Adrenal gland (tissue), 12 donors: Measurements from ENCODE around the gene TMEM179. TPM values are rescaled to one million over a fixed set of nuclear protein-coding genes. Genes with fewer than 3 reads are reported as not detected.

ENCODE experiments used
- DNase-seq, 7 donors: peaks; one replicate each; pipeline ENCODE4 v3.0.0-alpha.2; 2019 to 2020
- H3K27ac ChIP-seq, 5 donors: fragments of 200-600 bp; sonication (generic) in 4 of 5; 1 replicate in 3 of 5; 2 replicates in 2 of 5; pipeline versions ENCODE4 v1.5.1 to v1.8.0; 2016 to 2020; ENCODE audit warnings: mild to moderate bottlenecking in 1 of 5
- H3K27me3 ChIP-seq: fragments of 200-600 bp; 2 replicates; pipeline ENCODE4 v1.8.0; 2021
- H3K36me3 ChIP-seq, 2 donors: fragments of 200-600 bp; replicated peaks in 1 of 2; 1 replicate in 1 of 2; 2 replicates in 1 of 2; pipeline versions ENCODE4 v1.5.1 to v1.8.0; 2018 to 2022
- H3K4me1 ChIP-seq, 2 donors: fragments of 200-600 bp; replicated peaks in 1 of 2; 1 replicate in 1 of 2; 2 replicates in 1 of 2; pipeline versions ENCODE4 v1.5.1 to v1.8.0; 2018 to 2021
- H3K4me3 ChIP-seq, 4 donors: fragments of 200-600 bp; sonication (generic) in 3 of 4; one replicate each; pipeline ENCODE4 v1.5.1; 2016 to 2018
- H3K9me3 ChIP-seq, 3 donors: fragments of 200-600 bp; sonication (generic) in 1 of 3; replicated peaks in 1 of 3; 1 replicate in 2 of 3; 2 replicates in 1 of 3; pipeline versions ENCODE4 v1.5.1 to v1.8.0; 2016 to 2021
- CTCF ChIP-seq, 6 experiments: fragments of 450-650 bp in 4 of 6; fragments of 200-600 bp in 2 of 6; sonication (generic) in 1 of 6; IDR thresholded peaks; 1 replicate in 5 of 6; 2 replicates in 1 of 6; pipeline versions ENCODE4 v1.5.1 to v1.8.0; 2016 to 2021; ENCODE audit warnings: antibody characterized with exemption in 6 of 6, mild to moderate bottlenecking in 2 of 6, moderate library complexity in 1 of 6
- POLR2A ChIP-seq, 2 donors: fragments of 450-650 bp; IDR thresholded peaks; one replicate each; pipeline ENCODE4 v1.6.1; 2017; ENCODE audit warnings: antibody characterized with exemption in 2 of 2, mild to moderate bottlenecking in 2 of 2, moderate library complexity in 1 of 2
- WGBS, 4 donors: extraction: QIAGEN DNeasy Blood & Tissue Kit in 2 of 4; methylation state at CpG; one replicate each; pipeline versions ENCODE4 v1.1.5 to v1.1.7; 2013 to 2017; 5-methylcytosine and 5-hydroxymethylcytosine counted together
- intact Hi-C, 2 donors: fragments of 100-400 bp; cut with DNase I; formaldehyde crosslinking; loops; one replicate each; pipeline versions ENCODE4 v1.14.1 to v1.15.0; 2022 to 2023
- polyA plus RNA-seq, 3 donors: library from polyadenylated mRNA; stranded (reverse); fragments of 200-250 nt in 2 of 3; fragments of 350-450 nt in 1 of 3; fragmentation: Illumina TruSeq in 1 of 3; extraction: RNeasy Lipid Tissue Mini Kit (QIAGEN cat#74804) in 1 of 3; gene quantifications; one replicate each; pipeline ENCODE4 v1.2.3, GENCODE V29; 2013 to 2014
- total RNA-seq, 9 donors: library from RNA; depleted of rRNA in 4 of 9; stranded (reverse); fragments of >200 nt in 4 of 9; fragments of 120-200 nt in 1 of 9; fragmentation: NEBNext Ultra II Directional in 1 of 9; extraction: Animal tissue kit (Norgen Biotek cat#: 25700) in 1 of 9; gene quantifications; one replicate each; pipeline versions ENCODE4 v1.1.0 to v1.2.4, GENCODE V29; 2013 to 2023
- donor health status: healthy with polysubstance abuse.
- donor health status: Bipolar disorder and iron deficiency.
- donor health status: DM: yes; HTN: yes; CAD: no.
- donor health status: DM: no; HTN: no; CAD: no.
- donor health status: DM: no; HTN: no; CAD: no.
- donor health status: DM: yes; HTN: yes; CAD: no.

The TMEM179 gene
- total and polyA plus RNA-seq, 12 donors = 4.3 to 76.7 (median 13.2) TPM

GRCh38 chr14:104553166-104554087 lies 51.1 kb downstream of the TMEM179 start:
- WGBS, 4 donors = 78 to 86% (median 81%) methylated on average over 17 to 30 of the region's 30 CpGs
- intact Hi-C loops = no loop called here
- peak in 3 of 7 donors; percentile 4 to 39 (median 4) for DNase-seq
- no peak overlapping the region for H3K27ac ChIP-seq
- H3K4me3 ChIP-seq = no peak overlapping the region
- H3K36me3 ChIP-seq = no peaks in the 10 kb centered on the region
- H3K27me3 ChIP-seq = no peaks in the 10 kb centered on the region
- no peaks in the 10 kb centered on the region for H3K4me1 ChIP-seq
- H3K9me3 ChIP-seq = no peaks in the 10 kb centered on the region
- TF ChIP-seq CTCF (IDR thresholded peaks at IDR 0.05) (no peak), POLR2A (IDR thresholded peaks at IDR 0.05) (no peak)

GRCh38 chr14:104552738-104553125 lies 51.8 kb downstream of the TMEM179 start:
- no peak for TF ChIP-seq POLR2A (IDR thresholded peaks at IDR 0.05)
- no peak for TF ChIP-seq CTCF (IDR thresholded peaks at IDR 0.05)
- H3K4me3 ChIP-seq = no peak overlapping the region
- no peaks in the 10 kb centered on the region for H3K36me3 ChIP-seq
- H3K27me3 ChIP-seq = peaks cover under 1% of the 10 kb centered on the region
- peak in 1 of 7 donors; percentile 2 for DNase-seq
- H3K9me3 ChIP-seq = no peaks in the 10 kb centered on the region
- intact Hi-C loops = no loop called here
- 68 to 82% (median 76%) methylated on average over 6 to 9 of the region's 9 CpGs for WGBS, 4 donors
- no peak overlapping the region for H3K27ac ChIP-seq
- no peaks in the 10 kb centered on the region for H3K4me1 ChIP-seq

GRCh38 chr14:104551851-104552737 lies 52.5 kb downstream of the TMEM179 start:
- intact Hi-C loops = no loop called here
- TF ChIP-seq CTCF (IDR thresholded peaks at IDR 0.05) = no peak
- TF ChIP-seq POLR2A (IDR thresholded peaks at IDR 0.05) = no peak
- DNase-seq = peak in 3 of 7 donors; percentile 8 to 51 (median 17)
- Histone ChIP-seq H3K9me3 (no peaks in the 10 kb centered on the region), H3K27me3 (peaks cover 5% of the 10 kb centered on the region), H3K4me3 (no peak overlapping the region), H3K27ac (no peak overlapping the region), H3K4me1 (no peaks in the 10 kb centered on the region), H3K36me3 (no peaks in the 10 kb centered on the region)
- WGBS, 4 donors = 70 to 83% (median 80%) methylated on average over 17 to 33 of the region's 33 CpGs
